Non-pigmented ciliary epithelial cell (primary cell): Measurements from ENCODE around the gene FAM174C.

ENCODE experiments used
- DNase-seq: peaks from one replicate; pipeline ENCODE4 v3.0.0-alpha.2; 2010; ENCODE audit warnings: low read depth

Gene FAM174C

GRCh38 chr19:1273263-1274041 is 1.9 kb upstream of the FAM174C start:
- DNase-seq: no peak

DNA sequence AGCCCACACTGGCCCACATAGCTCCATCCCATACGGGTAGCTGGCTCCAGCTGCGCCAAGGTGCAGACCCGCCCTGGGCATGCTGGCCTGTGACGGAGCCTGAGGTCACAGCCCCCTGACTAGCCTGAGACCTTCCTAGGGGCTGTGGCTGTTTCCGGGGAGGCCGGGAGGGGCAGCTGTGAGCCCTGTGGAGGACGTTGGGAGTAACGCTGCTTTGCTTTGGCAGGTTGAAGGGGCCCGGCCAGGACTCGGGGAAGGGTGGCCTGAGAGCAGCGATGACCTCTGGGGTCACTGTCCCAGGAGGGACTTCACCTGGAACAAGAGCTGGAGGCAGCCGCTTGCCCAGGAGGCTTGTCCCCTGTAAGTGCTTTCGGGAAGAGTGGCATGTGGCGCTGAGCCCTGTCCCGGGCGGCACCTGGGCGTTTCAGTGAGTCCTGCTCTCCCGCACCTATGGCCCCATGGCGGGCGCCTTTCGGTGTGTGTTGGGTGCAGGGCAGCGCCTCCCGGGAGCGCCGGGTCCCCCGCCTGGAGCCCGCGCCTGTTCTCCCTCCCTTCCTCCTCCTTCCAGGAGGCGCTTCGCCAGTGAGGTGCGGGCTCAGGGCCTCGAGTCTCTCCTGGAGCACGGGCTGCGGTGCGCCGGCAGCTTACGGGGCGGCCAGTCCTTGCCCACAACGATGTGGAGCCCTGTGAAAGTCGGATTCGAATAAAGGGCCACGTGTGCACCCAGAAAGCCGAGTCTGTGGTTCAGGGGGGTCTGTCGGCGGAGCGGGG is 1.1 kb upstream of the FAM174C start:
- no peak for DNase-seq

DNA sequence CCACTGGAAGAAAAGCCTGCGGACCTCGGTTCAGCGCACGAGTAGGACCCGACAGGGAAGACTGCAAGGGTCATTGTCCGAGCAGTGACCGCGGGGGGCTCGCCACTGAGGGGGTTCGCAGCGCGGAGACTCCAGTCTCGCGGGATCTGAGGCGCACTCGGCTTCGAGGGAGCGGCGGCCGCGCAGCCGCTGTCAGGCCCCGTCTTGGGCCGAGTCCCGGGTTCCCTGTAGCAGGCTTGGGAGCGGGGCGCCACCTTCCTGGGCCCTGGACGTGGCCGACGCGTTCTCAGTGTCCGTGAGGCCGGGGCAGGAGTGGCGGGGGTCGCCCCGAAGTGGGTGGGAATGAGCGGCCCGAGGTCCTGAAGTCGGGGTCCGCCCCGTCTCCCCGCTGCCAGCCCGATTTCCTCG is 474 bp upstream of the FAM174C start:
- DNase-seq: no peak

DNA sequence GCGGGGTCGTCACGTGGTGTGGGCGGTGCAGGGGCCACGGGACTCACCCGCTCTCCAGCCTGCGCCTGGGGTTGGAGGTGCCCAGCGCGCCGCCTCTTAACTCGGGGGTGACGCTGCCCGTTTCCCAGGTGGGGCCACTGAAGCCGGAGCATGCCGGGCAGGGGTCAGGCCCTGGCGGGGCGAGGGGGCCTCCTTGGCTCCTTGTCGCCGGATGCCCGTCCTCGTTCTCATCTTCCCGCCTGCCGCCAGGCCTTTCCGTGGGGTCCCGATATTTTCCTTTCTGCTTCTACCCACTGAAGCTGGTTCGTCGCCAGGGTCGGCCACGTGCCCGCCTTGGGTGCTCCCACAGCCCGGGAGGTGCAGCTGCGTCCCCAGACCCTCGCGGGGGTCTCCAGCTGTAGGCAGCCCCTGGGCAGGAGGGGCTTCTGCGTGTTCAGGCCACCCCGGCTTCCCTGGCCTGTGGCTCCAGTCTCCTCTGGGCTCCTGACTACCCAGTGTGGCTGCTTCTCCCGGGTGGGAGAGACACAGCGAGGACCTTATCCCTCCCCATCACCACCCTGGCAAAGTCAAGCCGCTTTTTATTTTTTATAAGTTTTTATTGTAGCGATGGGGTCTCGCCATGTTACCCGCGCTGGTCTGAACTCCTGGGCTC is 772 bp downstream of the FAM174C start:
- no peak for DNase-seq

- DNase-seq: no peak
These were observed 1.3 kb downstream of the FAM174C start for GRCh38 chr19:1276628-1277022.

DNA sequence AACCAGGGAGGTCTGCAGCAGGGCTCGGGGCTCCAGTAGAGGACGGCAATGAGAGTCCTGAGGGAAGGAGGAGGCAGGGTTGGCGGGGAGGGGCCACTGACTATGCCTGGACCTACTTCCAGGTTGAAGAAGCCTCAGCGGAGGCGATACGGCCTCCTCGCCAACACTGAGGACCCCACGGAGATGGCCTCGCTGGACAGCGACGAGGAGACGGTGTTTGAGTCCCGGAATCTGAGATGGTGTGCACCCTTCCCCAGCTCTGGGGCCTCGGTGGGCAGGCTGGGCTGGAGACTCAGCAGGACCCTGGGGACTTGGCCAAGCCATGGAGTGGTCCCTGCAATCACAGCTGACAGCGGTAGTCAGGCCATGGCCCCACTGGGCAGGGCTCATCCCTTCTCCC is 1.7 kb downstream of the FAM174C start:
- DNase-seq: no peak

- DNase-seq: no peak
These were observed 2.7 kb downstream of the FAM174C start for GRCh38 chr19:1278074-1278473.

DNA sequence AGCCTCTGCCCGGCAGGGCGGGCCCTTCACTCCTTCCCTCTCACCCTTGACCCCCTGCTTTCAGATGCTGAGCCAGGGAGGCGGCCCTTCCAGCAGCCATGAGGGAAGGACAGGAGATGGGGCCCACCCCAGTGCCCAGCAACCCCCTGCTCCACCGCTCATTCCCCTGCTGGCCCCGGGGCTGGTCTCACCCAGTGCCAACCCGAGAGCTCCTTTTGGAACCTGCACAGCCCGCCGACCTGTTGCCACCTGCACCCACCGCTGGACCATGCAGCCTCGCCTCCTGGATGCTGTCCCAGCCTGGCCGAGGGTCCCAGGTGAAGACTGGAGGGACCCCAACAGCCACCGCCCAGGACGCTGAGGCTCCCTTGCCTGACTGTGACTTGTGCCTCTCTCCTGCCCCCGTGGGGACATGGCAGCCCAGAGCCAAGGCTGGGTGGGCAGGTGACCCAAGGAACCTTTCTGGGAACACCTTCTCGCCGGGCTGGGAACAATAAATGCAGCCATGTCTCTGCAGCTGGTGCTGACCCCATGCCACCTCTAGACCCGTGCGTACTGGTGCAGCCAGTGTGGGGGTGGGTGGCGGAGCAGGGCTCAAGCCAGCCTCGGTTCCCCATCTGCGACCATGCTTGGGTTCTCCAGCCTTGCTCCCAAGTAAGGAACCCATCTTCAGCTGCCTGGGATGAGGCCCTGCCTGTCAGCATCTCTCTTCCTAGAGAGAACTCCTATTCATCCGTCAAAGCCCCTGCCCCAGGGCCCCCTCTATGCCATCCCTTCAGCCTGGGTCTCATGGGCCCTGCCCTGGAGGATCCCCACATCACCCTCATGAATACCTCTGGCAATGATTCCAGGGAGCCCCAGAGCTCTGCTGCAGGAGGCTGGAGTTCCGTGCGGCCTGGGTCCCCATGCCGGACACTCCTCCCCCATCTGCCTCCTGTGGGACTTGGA is 3.7 kb downstream of the FAM174C start:
- DNase-seq: no peak

- no peak for DNase-seq
These were observed 4.5 kb downstream of the FAM174C start for GRCh38 chr19:1279782-1280341.

DNA sequence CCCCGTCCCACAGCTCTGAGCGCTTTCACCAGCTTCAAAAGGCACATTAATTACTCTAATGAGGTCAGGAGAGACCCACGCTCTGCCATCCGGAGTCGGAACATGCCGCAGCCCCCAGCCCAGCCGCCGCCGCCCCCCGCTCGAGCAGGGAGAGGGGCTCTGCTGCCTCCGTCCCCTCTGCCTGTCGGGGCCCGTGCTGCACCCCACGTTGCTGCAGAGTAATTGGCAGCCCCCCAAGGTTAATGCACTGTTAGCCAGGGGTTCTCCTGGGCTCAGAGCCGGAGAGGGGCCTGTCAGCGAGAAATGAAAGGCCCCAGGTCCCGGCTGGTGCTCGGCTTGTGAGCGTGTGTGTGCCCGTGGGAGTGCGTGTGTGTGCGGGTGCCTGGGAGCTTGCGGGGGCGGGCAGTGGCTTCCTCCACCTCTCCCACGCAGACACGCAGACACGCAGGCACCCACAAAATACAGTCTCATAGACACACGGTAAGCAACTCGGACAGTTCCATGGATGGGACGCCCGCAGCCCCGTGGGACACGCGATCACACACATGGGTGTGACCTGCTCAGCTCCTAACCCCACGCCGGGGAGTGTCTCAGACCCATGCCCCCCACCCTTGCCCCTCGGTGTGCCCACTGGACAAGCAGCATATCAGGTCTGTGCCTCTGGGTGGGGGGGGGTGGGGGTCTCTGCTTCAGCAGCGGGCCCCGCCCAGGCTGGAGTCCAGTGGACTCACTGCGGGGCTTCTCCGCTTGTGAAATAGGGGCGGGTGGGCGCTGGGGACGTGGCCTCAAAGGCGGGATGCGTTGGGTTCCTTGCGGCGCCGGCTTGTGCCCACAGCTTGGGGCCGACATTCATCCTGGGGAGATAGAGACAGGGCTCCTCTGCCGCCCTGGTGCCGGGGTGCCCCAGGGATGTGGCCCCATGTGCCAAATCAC is 5.6 kb downstream of the FAM174C start:
- DNase-seq: no peak

GRCh38 chr19:1281569-1282287 is 6.4 kb downstream of the FAM174C start:
- DNase-seq: no peak

- no peak for DNase-seq
These were observed 7.4 kb downstream of the FAM174C start for GRCh38 chr19:1282588-1283206.

GRCh38 chr19:1283207-1283916 is 8.0 kb downstream of the FAM174C start:
- no peak for DNase-seq

DNA sequence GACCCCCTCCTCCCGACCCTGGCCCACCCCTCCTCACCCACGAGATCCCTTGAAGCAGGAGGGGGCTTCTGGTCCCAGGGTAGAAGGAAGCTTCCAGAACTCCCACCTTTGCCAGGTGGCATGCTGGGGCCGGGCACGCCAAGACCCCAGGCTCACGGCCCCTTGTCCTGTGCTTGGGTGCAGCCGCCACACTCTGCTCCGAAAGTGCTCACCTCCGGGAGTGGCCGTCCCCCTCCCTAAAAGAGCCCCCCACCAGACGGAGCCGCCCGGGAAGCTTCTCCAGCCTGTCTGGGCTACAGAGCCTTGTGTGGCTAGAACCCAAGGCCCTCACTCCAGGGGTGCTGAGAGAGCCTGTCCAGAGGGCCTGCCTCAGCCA is 8.6 kb downstream of the FAM174C start:
- DNase-seq: no peak

DNA sequence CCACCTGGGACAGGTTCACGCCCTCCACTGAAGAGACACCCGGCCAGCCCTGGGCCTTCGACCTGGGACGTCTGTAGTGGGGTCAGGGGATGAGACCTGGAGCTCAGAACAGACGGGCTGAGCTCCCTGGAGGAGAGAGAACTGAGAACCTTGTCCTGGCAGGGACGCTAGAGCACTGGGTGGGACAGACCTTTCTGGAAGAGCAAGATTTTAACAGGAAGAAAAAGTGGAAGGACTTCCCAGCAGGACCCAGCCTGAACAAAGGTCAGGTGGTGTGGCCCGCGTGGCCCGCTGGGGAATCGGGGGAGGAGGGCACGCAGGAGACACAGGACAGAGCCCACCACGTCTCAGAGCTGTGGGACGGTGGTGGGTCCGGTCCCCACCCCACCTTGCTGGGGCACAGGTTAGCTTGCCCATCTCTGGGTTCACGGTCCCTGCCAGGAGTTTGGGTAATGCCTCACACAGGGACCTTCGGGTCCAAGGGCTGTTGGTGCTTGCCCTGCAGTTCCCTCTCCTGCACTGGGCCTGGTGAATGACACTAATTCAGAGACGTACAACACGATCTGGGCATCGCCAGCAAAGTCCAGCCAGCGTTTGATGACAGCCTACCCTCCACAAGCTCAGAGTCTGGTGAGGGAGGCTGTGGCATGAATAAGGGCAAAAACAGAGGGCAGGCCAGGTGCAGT is 9.1 kb downstream of the FAM174C start:
- no peak for DNase-seq

GRCh38 chr19:1284979-1285736 is 9.8 kb downstream of the FAM174C start:
- DNase-seq: no peak

DNA sequence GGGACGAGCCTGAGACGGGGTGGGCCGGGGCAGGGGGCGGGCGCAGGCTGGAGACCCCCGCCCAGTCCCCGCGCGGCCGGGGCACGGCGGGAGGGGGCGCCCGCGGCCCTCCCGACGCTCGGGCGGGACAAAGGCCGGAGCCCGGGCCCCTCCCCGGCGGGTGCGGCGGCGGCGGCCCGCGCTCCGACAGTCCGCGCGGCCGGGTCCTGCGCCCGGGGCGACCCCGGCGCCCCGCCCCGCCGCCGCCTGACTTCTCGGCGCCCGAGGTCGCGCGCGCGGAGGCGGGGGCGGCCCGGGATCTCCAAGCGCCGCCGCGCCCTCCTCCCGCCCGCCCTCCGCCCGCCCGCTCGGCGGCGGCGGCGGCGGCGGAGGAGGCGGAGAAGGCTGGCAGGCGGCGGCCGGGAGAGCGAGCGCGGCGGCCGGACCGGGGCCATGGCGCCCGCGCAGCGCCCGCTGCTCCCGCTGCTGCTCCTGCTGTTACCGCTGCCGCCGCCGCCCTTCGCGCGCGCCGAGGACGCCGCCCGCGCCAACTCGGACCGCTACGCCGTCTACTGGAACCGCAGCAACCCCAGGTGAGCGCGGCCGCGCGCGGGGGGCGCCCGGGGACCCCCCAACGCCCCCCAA is 10.5 kb downstream of the FAM174C start, which contains the start of gene EFNA2:
Gene EFNA2, plus strand, starts transcription at position 137 of the 624 bp plus-strand sequence. Its CDS starts 296 bp downstream, at position 433.
- no peak for DNase-seq
